H9 (cell line): ENCODE measurements around the gene TBC1D30. TPM values are rescaled to one million over a fixed set of nuclear protein-coding genes. Genes with fewer than 3 reads are reported as not detected.

Experiments
- DNase-seq: peaks from one replicate; pipeline ENCODE4 v3.0.0-alpha.2; 2017
- H2AFZ ChIP-seq: one replicate; pipeline ENCODE4 v1.6.1; 2013; ENCODE audit warnings: mild to moderate bottlenecking, low read length, control low read depth, moderate library complexity
- H2AK5ac ChIP-seq: 2 replicates; pipeline ENCODE4 v1.6.1; 2013; ENCODE audit warnings: low read length, control low read depth, mixed read lengths; ENCODE audit not compliant: insufficient read length
- H2BK120ac ChIP-seq: one replicate; pipeline ENCODE4 v1.6.1; 2013; ENCODE audit warnings: low read depth, mild to moderate bottlenecking, low read length, control low read depth, inconsistent platforms; ENCODE audit not compliant: poor library complexity, severe bottlenecking
- H2BK12ac ChIP-seq: 2 replicates; pipeline ENCODE4 v1.6.1; 2013; ENCODE audit warnings: low read length, control low read depth, mixed read lengths, low read depth; ENCODE audit not compliant: insufficient read length
- H2BK15ac ChIP-seq: 2 replicates; pipeline ENCODE4 v1.6.1; 2013; ENCODE audit warnings: low read depth, low read length, control low read depth
- H2BK20ac ChIP-seq: one replicate; pipeline ENCODE4 v1.6.1; 2013; ENCODE audit warnings: low read depth, mild to moderate bottlenecking, low read length, control low read depth, inconsistent platforms; ENCODE audit not compliant: poor library complexity, severe bottlenecking
- H2BK5ac ChIP-seq: 2 replicates; pipeline ENCODE4 v1.6.1; 2013; ENCODE audit warnings: low read length, control low read depth, mixed read lengths; ENCODE audit not compliant: insufficient read length
- H3K14ac ChIP-seq: 2 replicates; pipeline ENCODE4 v1.6.1; 2013; ENCODE audit warnings: low read length, control low read depth; ENCODE audit not compliant: insufficient read depth
- H3K18ac ChIP-seq: 2 replicates; pipeline ENCODE4 v1.6.1; 2013; ENCODE audit warnings: low read depth, mild to moderate bottlenecking, mixed read lengths, low read length, control low read depth; ENCODE audit not compliant: insufficient read length
- H3K23ac ChIP-seq: 2 replicates; pipeline ENCODE4 v1.6.1; 2013; ENCODE audit warnings: low read length, control low read depth, mixed read lengths, low read depth; ENCODE audit not compliant: insufficient read length
- H3K23me2 ChIP-seq: 2 replicates; pipeline ENCODE4 v1.6.1; 2013; ENCODE audit warnings: low read depth, mild to moderate bottlenecking, mixed read lengths, low read length, control low read depth; ENCODE audit not compliant: insufficient read length, poor library complexity, severe bottlenecking
- H3K27ac ChIP-seq: 2 replicates; pipeline ENCODE4 v1.5.1; 2013; ENCODE audit warnings: low read length, control low read depth, mixed read lengths, low read depth; ENCODE audit not compliant: insufficient read length
- H3K27me3 ChIP-seq: 2 replicates; pipeline ENCODE4 v1.6.1; 2013; ENCODE audit warnings: low read length, control low read depth, inconsistent platforms; ENCODE audit not compliant: insufficient read depth
- H3K4ac ChIP-seq: 2 replicates; pipeline ENCODE4 v1.6.1; 2013; ENCODE audit warnings: low read depth, mild to moderate bottlenecking, control low read depth, inconsistent platforms, low read length, moderate library complexity
- H3K4me1 ChIP-seq: 2 replicates; pipeline ENCODE4 v1.6.1; 2013; ENCODE audit warnings: low read length, control low read depth, inconsistent platforms; ENCODE audit not compliant: insufficient read depth
- H3K4me2 ChIP-seq: 2 replicates; pipeline ENCODE4 v1.6.1; 2013; ENCODE audit warnings: low read length, control low read depth, mixed read lengths; ENCODE audit not compliant: insufficient read length, insufficient read depth
- H3K56ac ChIP-seq: 2 replicates; pipeline ENCODE4 v1.6.1; 2013; ENCODE audit warnings: low read depth, mild to moderate bottlenecking, mixed read lengths, low read length, control low read depth; ENCODE audit not compliant: insufficient read length
- H3K79me1 ChIP-seq: 2 replicates; pipeline ENCODE4 v1.6.1; 2013; ENCODE audit warnings: low read depth, mild to moderate bottlenecking, moderate library complexity, low read length, control low read depth, inconsistent platforms; ENCODE audit not compliant: insufficient read depth, poor library complexity, severe bottlenecking
- H3K79me2 ChIP-seq: 2 replicates; pipeline ENCODE4 v1.6.1; 2013; ENCODE audit warnings: low read length, control low read depth, inconsistent platforms; ENCODE audit not compliant: insufficient read depth
- H3K9ac ChIP-seq: 2 replicates; pipeline ENCODE4 v1.6.1; 2013; ENCODE audit warnings: low read length, control low read depth, mixed read lengths; ENCODE audit not compliant: insufficient read length; ENCODE audit errors: extremely low read depth
- H3K9me3 ChIP-seq: one replicate; pipeline ENCODE4 v1.6.1; 2013; ENCODE audit warnings: low read depth, low read length, inconsistent platforms; ENCODE audit not compliant: control insufficient read depth
- H3T11ph ChIP-seq: one replicate; pipeline ENCODE4 v1.6.1; 2013; ENCODE audit warnings: mild to moderate bottlenecking, low read length, control low read depth, inconsistent platforms
- H4K20me1 ChIP-seq: one replicate; pipeline ENCODE4 v1.6.1; 2013; ENCODE audit not compliant: control insufficient read depth, insufficient read length, insufficient read depth
- H4K5ac ChIP-seq: 2 replicates; pipeline ENCODE4 v1.6.1; 2013; ENCODE audit warnings: low read depth, mild to moderate bottlenecking, mixed read lengths, low read length, control low read depth; ENCODE audit not compliant: insufficient read length
- H4K8ac ChIP-seq: replicated peaks from 2 replicates; pipeline ENCODE4 v1.6.1; 2013; ENCODE audit warnings: low read length, control low read depth, mixed read lengths, low read depth; ENCODE audit not compliant: insufficient read length
- H4K91ac ChIP-seq: 2 replicates; pipeline ENCODE4 v1.6.1; 2013; ENCODE audit warnings: low read depth, mild to moderate bottlenecking, moderate library complexity, mixed read lengths, low read length, control low read depth; ENCODE audit not compliant: insufficient read length
- H3K27ac Mint-ChIP-seq, 3 experiments: 2 replicates in 2 of 3; 3 replicates in 1 of 3; pipeline ENCODE4 v1.8.0; 2020 to 2021; ENCODE audit warnings: mixed read lengths in 3 of 3, mild to moderate bottlenecking in 1 of 3, moderate library complexity in 1 of 3
- H3K27me3 Mint-ChIP-seq: 2 replicates; pipeline ENCODE4 v1.8.0; 2021; ENCODE audit warnings: low read depth, mild to moderate bottlenecking, moderate library complexity, mixed read lengths
- H3K36me3 Mint-ChIP-seq, 3 experiments: 2 replicates in 2 of 3; 3 replicates in 1 of 3; pipeline ENCODE4 v1.8.0; 2020 to 2021; ENCODE audit warnings: low read depth in 3 of 3, mixed read lengths in 3 of 3; ENCODE audit not compliant: insufficient read depth in 1 of 3
- H3K4me1 Mint-ChIP-seq, 2 experiments: 2 replicates each; pipeline ENCODE4 v1.8.0; 2020; ENCODE audit warnings: mixed read lengths in 2 of 2
- H3K4me3 Mint-ChIP-seq, 2 experiments: 2 replicates in 1 of 2; 3 replicates in 1 of 2; pipeline ENCODE4 v1.8.0; 2020 to 2021; ENCODE audit warnings: mild to moderate bottlenecking in 2 of 2, mixed read lengths in 2 of 2, moderate library complexity in 1 of 2
- H3K9me3 Mint-ChIP-seq, 2 experiments: 2 replicates in 1 of 2; 3 replicates in 1 of 2; pipeline ENCODE4 v1.8.0; 2020; ENCODE audit warnings: mild to moderate bottlenecking in 2 of 2, mixed read lengths in 2 of 2, moderate library complexity in 1 of 2
- CTCF ChIP-seq: fragments of 200-600 bp; sonication (generic); conservative IDR thresholded peaks from 3 replicates; pipeline ENCODE4 v1.8.0; 2021; ENCODE audit warnings: antibody characterized with exemption, mild to moderate bottlenecking
- WGBS: extraction: QIAGEN DNeasy Blood & Tissue Kit; methylation state at CpG from one replicate; pipeline ENCODE4 v1.1.7; 2013; ENCODE audit warnings: missing lambda C conversion rate, low lambda C conversion rate, mixed read lengths; ENCODE audit not compliant: insufficient read length; ENCODE audit errors: extremely low coverage; 5-methylcytosine and 5-hydroxymethylcytosine counted together
- total RNA-seq: library from RNA; stranded (reverse); gene quantifications from 2 replicates; pipeline ENCODE4 v1.2.1, GENCODE V29; 2021

Gene TBC1D30
- total RNA-seq, 1 experiment from 2014 or later: 1.6 TPM

DNA sequence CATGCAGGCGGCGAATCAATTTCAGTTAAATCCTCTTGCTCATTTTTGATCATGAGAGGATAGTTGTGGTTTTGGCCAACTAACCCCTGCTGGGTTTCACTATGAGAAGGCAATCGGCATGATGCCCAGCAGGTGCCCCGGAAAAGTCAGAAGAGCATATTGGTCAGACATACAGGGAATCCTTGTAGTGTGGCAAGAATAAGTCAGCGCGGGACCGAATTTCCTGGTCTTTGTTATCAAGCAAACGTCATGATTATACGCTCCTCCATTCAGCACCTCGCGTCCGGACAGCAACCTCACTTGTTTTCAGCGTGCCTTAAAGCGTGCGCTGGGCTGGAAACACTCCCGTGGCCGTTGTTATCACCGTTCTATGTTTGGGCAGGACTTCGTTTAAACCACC, 1.8 kb downstream of the TBC1D30 start:
- no peak overlapping the region for H3K14ac ChIP-seq
- no peaks in the 10 kb centered on the region for H4K20me1 ChIP-seq
- H3K27me3 ChIP-seq: peaks cover 21% of the 10 kb centered on the region; the same call in 1 of the 2 replicates
- no peak overlapping the region for H3K18ac ChIP-seq
- no peak overlapping the region for H3K23ac ChIP-seq
- peaks cover 78% of the 10 kb centered on the region for H3K27me3 Mint-ChIP-seq
- H3K9ac ChIP-seq: no peak overlapping the region
- H3K4me1 Mint-ChIP-seq: peaks cover 12 to 15% of the 10 kb centered on the region in 2 experiments
- H3T11ph ChIP-seq: no peak overlapping the region
- H3K4me3 Mint-ChIP-seq: peak overlapping the region; percentile 67 to 83
- no peak for TF ChIP-seq CTCF
- H2BK12ac ChIP-seq: no peak overlapping the region
- H2AFZ ChIP-seq: no peak overlapping the region
- H3K4me1 ChIP-seq: no peaks in the 10 kb centered on the region
- H3K36me3 Mint-ChIP-seq: peaks cover 3 to 4% (median 3%) of the 10 kb centered on the region in 3 experiments
- no peak overlapping the region for H4K91ac ChIP-seq
- no peaks in the 10 kb centered on the region for H3K79me1 ChIP-seq
- H2BK20ac ChIP-seq: no peak overlapping the region
- H4K8ac ChIP-seq: no peak overlapping the region
- no peak overlapping the region for H2BK15ac ChIP-seq
- peak; percentile 86 for DNase-seq
- no peak overlapping the region for H3K56ac ChIP-seq
- no peak overlapping the region for H2BK120ac ChIP-seq
- no CpG with 5 or more reads among the region's 19 CpGs for WGBS
- H2BK5ac ChIP-seq: no peak overlapping the region
- H3K27ac ChIP-seq: no peak overlapping the region
- peaks cover 14% of the 10 kb centered on the region for H3K23me2 ChIP-seq
- no peak overlapping the region for H3K27ac Mint-ChIP-seq
- H2AK5ac ChIP-seq: no peak overlapping the region
- no peak overlapping the region for H4K5ac ChIP-seq
- no peak overlapping the region for H3K4ac ChIP-seq
- H3K9me3 ChIP-seq: no peaks in the 10 kb centered on the region
- peaks cover 8% of the 10 kb centered on the region in 2 experiments; a peak in 4 of 5 replicates for H3K9me3 Mint-ChIP-seq
- H3K4me2 ChIP-seq: peak overlapping the region; percentile 98
- H3K79me2 ChIP-seq: no peaks in the 10 kb centered on the region
